ENCODE measurements around the gene BAIAP2. TPM values are rescaled to one million over a fixed set of nuclear protein-coding genes. Genes with fewer than 3 reads are reported as not detected.

BAIAP2 gene
- total and polyA plus RNA-seq, 10 of the 15 experiments (the other 5 are each of a cell fraction or from before 2014, with no cell fraction given), result 0.15 to 1.2 (median 0.46) TPM; not detected in 2

DNA sequence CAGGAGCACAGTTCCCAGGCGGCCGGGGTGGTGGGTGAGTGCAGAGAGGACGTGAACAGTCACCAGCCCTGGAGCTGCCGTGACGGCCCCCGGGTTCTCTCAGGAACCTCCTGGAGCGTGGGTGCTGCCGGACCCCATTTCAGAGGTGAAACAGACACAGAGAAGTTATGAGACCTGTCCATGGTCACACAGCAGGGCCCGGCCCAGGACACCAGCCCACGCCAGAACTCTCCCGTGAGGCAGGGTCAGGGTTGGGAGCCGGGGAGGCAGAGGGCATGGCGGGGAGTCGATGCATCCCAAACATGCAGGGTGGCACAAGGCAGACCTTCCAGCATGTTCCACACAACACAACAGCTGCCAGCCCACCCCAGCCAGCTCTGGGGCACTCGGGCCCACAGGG, 126.6 kb downstream of the BAIAP2 start (continued):
- TF ChIP-seq MYC (IDR thresholded peaks at IDR 0.05; ENCODE audit: insufficient read depth, insufficient read length, insufficient replicate concordance, low read length, severe bottlenecking), result no peak

- in situ Hi-C loops (cut with MboI) (no loop called here), intact Hi-C loops (cut with micrococcal nuclease; ENCODE audit: unreplicated experiment) (no loop called here)
- no TSS peak for BruUV-seq (replicated peaks)
- no peak for TF ChIP-seq BACH1 (IDR thresholded peaks at IDR 0.05; ENCODE audit: borderline replicate concordance)
- TF ChIP-seq ZNF207 (IDR thresholded peaks at IDR 0.05; ENCODE audit: borderline replicate concordance), result no peak
- TF ChIP-seq CHD4 (IDR thresholded peaks at IDR 0.05), result no peak
- TF ChIP-seq, protein P1, sequence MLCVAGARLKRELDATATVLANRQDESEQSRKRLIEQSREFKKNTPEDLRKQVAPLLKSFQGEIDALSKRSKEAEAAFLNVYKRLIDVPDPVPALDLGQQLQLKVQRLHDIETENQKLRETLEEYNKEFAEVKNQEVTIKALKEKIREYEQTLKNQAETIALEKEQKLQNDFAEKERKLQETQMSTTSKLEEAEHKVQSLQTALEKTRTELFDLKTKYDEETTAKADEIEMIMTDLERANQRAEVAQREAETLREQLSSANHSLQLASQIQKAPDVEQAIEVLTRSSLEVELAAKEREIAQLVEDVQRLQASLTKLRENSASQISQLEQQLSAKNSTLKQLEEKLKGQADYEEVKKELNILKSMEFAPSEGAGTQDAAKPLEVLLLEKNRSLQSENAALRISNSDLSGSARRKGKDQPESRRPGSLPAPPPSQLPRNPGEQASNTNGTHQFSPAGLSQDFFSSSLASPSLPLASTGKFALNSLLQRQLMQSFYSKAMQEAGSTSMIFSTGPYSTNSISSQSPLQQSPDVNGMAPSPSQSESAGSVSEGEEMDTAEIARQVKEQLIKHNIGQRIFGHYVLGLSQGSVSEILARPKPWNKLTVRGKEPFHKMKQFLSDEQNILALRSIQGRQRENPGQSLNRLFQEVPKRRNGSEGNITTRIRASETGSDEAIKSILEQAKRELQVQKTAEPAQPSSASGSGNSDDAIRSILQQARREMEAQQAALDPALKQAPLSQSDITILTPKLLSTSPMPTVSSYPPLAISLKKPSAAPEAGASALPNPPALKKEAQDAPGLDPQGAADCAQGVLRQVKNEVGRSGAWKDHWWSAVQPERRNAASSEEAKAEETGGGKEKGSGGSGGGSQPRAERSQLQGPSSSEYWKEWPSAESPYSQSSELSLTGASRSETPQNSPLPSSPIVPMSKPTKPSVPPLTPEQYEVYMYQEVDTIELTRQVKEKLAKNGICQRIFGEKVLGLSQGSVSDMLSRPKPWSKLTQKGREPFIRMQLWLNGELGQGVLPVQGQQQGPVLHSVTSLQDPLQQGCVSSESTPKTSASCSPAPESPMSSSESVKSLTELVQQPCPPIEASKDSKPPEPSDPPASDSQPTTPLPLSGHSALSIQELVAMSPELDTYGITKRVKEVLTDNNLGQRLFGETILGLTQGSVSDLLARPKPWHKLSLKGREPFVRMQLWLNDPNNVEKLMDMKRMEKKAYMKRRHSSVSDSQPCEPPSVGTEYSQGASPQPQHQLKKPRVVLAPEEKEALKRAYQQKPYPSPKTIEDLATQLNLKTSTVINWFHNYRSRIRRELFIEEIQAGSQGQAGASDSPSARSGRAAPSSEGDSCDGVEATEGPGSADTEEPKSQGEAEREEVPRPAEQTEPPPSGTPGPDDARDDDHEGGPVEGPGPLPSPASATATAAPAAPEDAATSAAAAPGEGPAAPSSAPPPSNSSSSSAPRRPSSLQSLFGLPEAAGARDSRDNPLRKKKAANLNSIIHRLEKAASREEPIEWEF (IDR thresholded peaks at IDR 0.05; ENCODE audit: insufficient replicate concordance, low read depth, low read length), result no peak
- no peak for TF ChIP-seq SRF (IDR thresholded peaks at IDR 0.05; ENCODE audit: low read depth in 2 of 2, low read length in 2 of 2)
- Histone ChIP-seq H3K27me3 (replicated peaks in 1 of 2; ENCODE audit: control insufficient read depth in 2 of 2, insufficient read depth in 2 of 2, low read length in 1 of 2) (no peaks in the 10 kb centered on the region; a peak in 2 of 4 replicates), H3K9me3 (replicated peaks; ENCODE audit: control insufficient read depth, insufficient read depth, low read length) (no peaks in the 10 kb centered on the region), H2AFZ (ENCODE audit: control insufficient read depth, low read depth, low read length) (no peak overlapping the region), H3K27ac (ENCODE audit: control insufficient read depth, insufficient read depth) (no peak overlapping the region), H3K36me3 (ENCODE audit: control insufficient read depth in 2 of 2, insufficient read depth in 2 of 2, low read length in 1 of 2) (no peaks in the 10 kb centered on the region), H3K4me2 (ENCODE audit: control insufficient read depth, insufficient read depth) (no peak overlapping the region), H3K9ac (ENCODE audit: control insufficient read depth, insufficient read depth, low read length) (no peak overlapping the region), H4K20me1 (ENCODE audit: control insufficient read depth, insufficient read depth) (no peaks in the 10 kb centered on the region), H3K4me3 (no peak overlapping the region), H3K4me1 (ENCODE audit: control insufficient read depth, insufficient read depth, low read length) (no peaks in the 10 kb centered on the region), H3K79me2 (ENCODE audit: control insufficient read depth, insufficient read depth, low read length) (no peaks in the 10 kb centered on the region)
- ChIA-PET RAD21 (ENCODE audit: unreplicated experiment) (no interaction called here), CTCF (no interaction called here), SMC1A (ENCODE audit: uncharacterized antibody, unreplicated experiment) (no interaction called here), POLR2A (no interaction called here)
- WGBS (ENCODE audit: insufficient coverage, insufficient replicate concordance, low lambda C conversion rate, missing lambda C conversion rate), result 30% methylated on average over 11 of the region's 16 CpGs
- no peak for DNase-seq (ENCODE audit: low read depth, low spot score)
- FAIRE-seq, result no peak
- no peak for ATAC-seq
Measured at GRCh38 chr17:81161972-81162371, 127.0 kb downstream of the BAIAP2 start.
